DMS79 treated with DMSO at 0.1 percent for 48 hours (cell line): Measurements from ENCODE around the gene PCID2.

Experiments
- DNase-seq: peaks from one replicate; lab custom pipeline; 2025; lab: John Stamatoyannopoulos, UW

Gene PCID2

DNA sequence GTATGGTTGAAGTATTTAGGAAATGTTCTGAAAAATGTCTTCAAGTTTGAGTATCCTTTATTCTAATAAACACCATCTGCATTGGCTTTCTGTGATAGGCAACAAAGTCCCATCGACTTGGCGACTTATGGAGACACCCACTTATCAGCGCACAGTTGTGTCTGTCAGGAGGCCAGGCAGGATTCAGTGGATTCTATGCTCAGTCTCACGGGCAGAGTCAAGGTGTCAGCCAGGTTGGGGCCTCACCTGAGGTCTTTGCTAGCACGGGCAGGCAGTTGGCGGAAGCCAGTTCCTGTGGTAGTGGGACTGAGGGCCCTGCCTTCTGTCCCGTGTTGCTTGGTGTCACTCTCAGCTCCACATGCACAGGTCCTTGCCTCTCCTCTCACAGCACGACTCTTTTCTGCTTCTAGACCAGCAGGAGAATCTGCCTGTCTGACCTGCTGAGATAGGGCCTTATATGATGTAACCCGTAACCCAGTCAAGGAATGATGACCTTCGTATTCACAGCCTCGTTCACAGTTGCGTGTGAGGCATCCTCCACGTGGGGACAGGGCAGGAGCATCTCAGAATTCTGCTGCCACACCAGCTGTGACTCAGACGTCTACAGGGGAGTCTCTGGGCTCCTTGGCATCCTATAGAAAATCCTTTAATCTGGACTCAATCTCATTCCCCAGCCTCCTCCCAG lies 10.9 kb upstream of the PCID2 start:
- DNase-seq, result no peak

DNA sequence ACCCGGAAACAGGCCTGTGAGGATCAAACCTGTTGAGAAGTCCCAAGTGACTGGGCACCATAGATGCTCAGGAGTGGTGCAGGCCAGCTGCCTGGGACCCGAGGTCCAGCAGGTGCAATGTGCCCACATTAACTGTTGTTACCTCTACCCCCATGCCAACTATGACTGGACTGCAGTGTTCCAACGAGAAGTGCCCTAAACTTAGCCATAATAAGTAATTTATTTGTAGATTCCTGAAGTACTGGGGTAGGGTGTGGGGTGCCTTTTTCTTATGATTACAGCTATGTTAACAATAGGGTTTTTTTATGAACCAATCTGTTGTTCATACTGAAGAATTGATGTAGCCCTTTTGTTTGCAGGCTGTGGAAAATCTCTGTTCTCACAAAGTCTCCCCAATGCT lies 10.1 kb upstream of the PCID2 start:
- DNase-seq, result no peak

DNA sequence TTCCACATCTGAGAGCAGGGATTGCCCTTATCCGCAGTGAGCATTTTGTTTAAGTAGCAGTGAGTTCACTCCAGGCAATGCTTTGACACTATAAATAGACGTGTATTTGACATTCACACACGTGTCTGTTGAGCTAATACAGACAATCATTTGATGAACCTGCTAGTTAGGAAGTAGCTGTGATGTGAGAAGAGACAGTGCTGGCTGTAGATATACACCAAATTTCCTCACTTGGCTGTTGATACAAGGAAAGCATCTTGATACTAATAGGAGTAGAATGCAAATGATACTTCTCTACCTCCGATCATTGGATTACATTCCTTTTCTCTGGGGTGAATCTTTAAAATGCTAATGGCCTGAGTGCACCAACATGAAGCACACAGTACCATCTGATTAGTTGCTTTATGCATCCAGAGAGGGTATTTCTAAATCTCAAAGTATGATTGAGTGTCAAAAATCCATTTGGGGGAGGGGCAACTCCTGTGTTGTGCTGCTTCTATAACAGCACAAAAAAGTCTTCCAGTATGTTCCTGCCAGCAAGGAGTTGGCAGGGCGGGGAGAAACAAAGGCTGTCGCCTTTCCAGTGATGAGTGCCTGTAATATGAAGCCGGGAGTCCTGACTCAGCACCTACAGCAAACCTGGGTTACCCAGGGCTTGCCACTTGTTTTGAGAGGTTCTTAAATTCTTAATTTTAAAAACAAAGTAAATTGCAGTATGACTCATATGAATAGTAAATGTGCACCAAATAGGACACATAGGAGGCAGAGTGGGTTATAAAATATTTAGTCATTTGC lies 8.0 kb upstream of the PCID2 start:
- DNase-seq, result peak; percentile 100

DNA sequence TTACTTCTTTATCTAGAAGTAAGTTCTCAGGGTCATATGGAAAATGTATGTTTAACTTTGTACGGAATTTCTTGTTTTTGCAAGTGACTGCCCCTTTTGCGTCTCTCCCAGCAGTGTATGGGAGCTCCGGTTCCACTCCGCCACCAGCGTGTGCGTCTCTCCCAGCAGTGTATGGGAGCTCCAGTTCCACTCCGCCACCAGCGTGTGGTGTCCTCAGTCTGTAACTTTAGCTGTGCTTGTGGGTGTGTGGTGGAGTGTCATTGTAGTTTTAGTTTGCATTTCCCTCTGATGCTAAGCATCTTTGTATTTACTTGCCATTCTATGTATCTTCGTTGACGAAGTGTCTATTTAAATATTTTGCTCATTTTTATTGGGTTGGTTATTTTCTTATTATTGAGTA lies 3.3 kb upstream of the PCID2 start:
- no peak for DNase-seq

DNA sequence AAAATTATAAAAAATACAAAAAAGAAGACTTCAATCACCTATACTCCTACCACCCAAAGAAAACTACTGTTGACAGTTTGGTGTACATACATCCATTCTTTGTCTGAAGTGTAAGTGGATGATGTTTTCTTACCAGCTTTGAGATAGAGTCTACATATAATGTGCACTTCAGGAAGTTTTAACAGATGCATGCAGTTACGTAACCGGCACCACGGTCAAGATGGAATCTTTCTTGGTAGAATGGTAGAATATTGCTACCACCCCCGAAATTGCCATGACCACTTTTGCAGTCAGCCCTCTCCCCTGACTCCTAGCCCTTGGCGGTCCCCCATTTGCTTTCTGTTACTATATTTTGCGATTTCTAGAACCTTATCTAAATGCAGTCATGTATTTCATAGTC lies 2.4 kb upstream of the PCID2 start:
- DNase-seq, result no peak

DNA sequence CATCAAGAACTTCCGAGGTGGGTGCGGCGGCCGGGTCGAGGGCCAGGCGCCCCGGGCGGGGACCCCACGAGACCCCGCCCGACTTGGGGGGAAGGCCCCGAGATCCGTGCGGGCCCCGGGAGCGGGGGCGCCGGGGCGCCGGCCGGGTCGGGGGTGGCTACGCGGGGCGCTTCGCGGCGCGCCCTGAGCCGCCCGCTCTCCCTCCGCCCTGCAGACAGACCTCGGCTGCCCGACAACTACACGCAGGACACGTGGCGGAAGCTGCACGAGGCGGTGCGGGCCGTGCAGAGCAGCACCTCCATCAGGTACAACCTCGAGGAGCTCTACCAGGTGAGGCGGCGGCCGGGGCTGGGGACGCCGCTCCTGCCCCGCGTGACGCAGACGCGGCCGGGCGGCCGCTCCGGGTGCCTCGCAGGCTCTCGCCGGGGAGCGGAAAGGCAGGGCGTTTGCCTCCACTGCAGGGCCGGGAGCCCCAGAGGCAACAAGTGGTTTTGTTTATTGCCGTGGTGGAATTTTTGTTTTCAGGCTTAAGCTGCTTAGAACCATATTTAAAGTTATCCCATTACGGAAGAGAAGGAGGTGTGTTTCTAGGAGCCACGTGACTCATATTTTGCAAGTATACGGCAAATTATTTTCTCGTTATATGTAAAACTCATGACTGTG lies 1.4 kb upstream of the PCID2 start:
- peak; percentile 43 for DNase-seq

DNA sequence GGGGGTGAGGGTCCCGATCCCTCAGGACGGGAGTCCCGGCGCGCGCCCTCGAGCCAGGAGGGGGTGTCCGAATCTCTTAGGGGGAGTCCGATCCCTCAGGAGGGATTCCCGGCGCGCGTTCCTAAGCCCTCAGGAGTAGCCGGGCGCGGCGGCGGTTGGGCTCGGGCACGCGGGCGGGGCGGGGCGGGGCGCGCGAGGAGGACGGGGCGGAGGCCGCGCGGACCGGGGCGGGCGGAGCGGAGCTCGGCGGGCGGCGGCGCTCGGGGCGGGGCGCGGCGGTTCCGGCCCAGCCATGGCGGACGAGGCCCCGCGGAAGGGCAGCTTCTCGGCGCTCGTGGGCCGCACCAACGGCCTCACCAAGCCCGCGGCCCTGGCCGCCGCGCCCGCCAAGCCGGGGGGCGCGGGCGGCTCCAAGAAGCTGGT lies 878 bp upstream of the PCID2 start, which contains the start of gene CUL4A:
CUL4A (plus strand) TSS at position 278 of the 423 bp plus-strand sequence; CDS start at position 293, 15 bp downstream.
- peak; percentile 69 for DNase-seq

DNA sequence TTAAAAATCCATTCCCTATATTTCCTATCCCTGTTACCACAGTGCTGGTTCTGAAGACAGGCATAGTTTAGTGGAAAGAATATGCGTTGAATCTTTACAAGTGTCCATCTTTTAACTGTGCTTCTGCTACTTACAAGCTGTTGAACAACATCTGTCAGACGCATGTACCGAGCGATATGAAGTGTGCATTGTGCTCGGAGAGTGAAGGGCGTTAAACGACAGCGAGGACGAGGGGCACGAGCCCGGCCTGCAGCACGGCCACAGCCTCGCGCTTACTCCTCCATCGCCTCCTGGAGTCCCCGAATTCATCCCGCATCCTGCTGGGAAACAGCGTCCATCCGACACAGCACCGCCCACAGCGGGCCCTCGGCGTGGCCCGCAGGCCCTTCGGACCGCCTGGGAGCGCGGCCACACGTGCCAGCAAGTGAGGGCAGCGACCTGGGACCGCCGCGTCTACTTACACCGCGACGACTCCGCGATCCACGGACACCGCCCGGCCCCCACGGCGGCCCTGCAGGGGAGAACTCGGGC lies 514 bp downstream of the PCID2 start:
- peak; percentile 38 for DNase-seq

DNA sequence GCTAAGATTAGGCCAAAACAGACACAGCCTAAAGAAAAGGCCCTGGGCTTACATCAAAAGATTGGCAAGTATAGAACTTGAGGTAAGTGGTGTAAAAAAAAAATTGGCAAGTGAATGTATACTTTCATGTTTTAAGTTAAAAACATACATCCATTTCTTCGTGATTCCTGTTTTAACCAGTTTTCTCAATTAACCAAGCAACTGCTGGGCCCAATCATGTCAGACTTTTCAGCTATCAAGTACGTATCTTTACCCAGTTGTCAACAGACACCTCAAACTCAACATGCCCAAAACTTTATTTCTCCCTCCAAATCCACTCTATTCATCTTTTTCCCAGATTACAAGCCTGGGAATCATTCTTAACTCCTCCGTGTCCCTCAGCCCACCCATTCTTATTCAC lies 1.0 kb downstream of the PCID2 start:
- DNase-seq, result no peak

DNA sequence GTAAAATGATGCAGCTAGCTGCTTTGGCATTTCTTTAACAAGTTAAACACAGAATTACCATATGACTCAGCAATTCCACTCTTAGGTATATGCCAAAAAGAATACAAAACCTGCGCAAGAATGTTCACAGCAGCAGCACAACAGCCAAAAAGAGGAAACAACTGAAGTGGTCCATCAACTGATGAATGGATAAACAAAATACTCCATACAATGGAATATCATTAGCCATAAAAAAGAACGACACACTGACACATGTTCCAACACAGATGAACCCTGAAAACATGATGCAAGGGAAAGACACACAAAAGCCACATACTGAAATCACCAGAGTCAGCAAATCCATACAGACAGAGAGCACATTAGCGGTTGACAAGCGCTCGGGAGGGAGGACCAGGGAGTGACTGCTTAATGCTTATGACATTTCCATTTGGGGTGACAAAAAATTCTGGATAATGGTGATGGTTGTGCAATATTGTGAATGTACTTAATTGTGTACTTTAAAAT lies 3.0 kb downstream of the PCID2 start:
- no peak for DNase-seq

DNA sequence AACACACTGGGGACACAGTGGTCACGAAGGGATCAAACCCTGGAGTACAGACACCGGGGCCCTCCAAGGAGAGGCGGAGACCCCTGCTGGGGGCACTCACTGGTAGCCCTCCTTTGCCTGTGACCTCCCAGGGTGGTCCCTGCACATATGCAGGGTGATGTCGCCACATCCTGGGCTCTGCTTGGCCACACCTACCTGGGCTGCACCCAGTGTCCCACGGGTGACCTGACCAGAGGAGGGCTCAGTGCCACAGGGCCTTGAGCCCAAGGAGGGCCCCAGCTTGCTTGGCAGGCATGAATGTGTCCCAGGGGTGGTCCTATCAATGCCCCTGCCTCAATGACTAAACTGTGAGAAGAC lies 4.1 kb downstream of the PCID2 start:
- no peak for DNase-seq

DNA sequence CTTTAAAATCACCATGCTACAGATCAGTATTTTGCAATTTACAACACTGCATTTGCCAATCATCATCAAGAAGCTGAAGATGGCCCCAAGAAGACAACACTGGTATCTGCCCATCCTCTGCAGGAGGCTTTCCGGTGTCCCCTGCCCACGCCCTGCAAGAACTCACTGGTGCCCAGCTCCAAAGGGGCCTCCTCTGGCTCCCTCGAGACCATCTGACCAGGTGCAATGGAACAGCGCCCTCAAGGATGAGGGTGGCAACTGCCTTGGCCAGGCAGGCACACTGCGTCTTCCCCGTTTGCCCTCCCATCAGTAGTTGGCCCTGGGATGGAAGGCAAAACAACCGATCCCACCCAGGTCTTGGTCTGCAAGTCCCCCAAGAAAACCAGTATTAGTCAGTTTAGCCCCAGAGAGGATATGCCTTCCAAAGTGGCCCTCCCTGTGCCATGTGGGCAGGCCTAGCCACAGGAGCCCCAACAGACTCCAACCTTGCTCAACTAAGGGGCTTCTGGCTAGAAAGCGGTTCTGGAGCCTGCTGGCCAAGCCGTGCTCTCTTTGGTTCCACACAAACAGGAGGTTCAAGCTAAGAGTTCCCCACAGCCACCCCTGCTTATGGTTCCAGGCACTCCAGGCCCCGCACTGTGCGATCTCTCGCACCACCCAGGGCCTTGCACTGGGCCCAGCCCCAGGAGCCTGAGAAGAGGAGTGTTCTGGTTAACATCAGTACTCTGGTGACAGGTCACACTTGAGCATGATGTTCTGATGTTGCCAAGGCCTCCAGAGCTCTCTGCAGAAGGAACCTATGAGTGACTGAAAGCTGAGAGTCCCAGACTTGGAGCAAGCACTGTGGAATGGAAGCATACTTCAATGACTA lies 4.7 kb downstream of the PCID2 start:
- DNase-seq, result no peak

DNA sequence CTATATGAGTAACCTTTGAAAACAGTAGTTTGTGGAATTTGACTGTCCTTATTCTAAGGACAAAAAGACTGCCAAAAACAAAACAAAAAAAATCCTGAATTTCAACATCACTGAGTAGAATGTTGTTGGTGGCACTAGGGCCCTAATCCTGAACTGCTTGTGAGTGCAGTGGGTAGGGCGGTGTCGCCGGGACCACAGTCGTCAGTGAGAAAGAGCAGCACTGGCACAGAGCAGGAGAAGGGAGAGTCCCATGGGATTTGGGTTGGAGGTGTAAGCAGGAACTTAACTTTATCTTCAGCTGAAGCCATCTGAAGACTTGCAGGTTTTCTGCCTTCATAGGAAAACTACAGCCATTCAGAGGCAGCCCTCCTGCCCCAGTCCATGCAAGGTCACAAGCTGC lies 5.6 kb downstream of the PCID2 start:
- no peak for DNase-seq

DNA sequence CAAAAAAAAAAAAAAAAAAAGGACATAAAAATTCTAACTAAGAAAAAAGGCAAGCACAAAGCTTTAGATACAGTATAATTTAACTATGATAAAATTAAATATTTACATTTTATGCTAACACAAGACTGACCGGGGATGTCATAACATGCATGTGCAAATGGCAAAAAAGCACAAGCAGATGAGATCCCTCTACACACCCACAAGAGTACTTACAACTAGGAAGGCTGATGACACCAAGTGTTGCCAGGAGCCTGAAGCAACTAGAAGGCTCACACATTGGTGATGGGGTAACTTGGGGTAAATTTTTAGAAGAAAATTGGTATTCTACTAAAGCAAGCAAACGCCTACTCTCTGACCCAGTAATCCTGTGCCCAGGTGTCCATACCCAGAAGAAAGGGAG lies 6.7 kb downstream of the PCID2 start:
- DNase-seq, result no peak

DNA sequence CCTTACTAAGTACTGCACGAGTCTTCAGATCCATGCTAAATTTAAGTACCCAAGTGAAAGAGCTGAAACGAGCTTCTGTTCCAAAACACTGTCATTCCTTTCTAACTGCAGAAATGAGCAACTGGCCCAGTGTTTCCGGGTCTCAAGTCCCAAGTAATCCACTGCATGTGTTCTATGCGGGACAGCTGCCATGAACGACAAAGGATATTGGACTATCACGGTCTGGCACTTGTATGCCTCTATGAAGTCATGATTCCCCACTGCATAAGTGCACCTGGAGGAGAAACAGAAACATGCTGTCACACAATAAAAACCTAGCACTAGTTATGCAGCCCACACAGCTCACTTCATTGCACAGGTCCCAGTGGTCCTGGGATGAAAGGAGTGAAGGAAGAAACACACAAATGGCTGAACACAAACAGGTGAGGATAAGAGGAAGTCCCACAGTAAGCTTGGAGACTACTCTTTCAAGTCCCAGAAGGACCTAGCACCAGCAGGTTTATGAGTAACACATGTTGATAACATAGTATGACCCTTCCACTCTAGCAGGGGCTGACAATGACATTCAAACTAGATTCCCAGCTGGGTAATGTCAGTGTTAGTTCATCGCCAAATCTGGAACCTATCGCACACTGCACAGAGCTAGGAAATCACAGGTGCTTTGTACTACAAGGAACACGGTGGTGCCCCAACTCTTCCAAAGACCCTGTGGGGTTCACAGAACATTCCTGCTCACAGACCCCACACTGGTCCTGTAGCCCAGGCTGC lies 11.3 kb downstream of the PCID2 start:
- no peak for DNase-seq

DNA sequence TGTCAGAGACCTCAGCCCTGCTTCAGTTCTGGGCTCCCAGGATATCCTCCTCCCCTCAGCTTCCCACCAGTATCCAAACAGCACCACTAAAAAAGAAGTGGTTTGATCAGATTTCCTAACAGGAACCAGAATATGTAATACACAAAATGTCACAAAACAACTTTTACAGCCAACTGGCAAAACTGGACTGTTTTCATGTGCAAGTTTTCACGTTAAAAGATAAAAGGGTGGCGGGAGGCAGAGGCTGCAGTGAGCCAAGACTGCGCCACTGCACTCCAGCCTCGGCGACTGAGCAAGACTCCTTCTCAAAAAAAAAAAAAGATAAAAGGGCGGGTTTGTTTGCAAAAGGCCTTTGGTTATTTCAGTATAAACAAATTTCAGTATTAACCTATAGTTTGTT lies 13.1 kb downstream of the PCID2 start:
- DNase-seq, result no peak

DNA sequence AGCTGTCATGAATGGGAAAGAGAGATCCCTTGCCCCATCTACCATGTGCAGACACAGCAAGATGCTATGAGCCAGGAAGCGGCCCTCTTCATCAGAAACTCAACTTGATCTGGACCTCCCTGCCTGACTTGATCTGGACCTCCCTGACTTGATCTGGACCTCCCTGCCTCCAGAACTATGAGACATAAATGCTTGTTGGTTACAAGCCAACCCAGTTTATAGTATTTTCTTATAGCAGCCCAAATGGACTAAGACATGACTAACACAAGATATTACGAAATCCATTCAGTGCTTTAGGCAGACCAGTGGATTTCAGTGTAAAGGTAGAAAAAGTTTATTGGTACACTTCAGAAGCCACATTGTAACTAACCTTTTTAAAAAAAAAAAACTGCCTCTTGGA lies 15.6 kb downstream of the PCID2 start:
- DNase-seq, result no peak

DNA sequence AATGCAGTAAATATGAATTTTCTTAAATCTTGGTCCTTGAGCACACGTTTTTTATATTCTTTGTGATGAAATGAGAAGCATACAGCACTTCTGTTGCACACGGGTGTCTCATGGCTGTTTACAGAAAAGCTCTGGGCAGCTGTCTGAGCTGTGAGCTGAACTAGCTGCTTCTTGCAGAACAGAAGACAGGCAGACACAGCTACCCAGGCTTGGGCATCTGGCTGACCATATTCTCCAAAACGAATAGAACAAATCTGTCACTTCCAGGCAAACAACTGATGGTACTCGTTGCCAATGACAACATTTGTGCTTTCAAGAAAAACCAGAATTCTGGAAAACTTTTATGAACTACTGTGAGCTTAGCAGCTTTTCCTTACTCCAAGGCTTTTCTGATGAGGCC lies 16.2 kb downstream of the PCID2 start:
- DNase-seq, result no peak

DNA sequence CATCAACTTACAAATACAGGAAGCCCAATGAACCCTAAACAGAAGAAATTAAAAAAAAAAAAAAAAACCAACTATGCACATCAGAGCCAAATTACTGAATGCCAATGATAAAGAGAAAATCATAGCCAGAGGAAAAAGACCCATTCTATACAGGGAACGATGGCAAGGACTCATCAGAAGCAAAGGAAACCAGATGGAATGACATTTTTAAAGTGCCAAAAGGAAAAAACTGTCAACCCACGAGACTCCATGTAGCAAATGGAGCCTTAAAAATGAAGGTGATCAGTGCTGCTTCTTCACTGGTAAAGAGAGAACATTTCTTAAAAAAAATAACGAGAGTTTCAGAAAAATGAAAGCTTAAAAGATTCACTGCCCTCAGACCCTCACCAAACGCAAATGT lies 18.3 kb downstream of the PCID2 start:
- DNase-seq, result no peak

DNA sequence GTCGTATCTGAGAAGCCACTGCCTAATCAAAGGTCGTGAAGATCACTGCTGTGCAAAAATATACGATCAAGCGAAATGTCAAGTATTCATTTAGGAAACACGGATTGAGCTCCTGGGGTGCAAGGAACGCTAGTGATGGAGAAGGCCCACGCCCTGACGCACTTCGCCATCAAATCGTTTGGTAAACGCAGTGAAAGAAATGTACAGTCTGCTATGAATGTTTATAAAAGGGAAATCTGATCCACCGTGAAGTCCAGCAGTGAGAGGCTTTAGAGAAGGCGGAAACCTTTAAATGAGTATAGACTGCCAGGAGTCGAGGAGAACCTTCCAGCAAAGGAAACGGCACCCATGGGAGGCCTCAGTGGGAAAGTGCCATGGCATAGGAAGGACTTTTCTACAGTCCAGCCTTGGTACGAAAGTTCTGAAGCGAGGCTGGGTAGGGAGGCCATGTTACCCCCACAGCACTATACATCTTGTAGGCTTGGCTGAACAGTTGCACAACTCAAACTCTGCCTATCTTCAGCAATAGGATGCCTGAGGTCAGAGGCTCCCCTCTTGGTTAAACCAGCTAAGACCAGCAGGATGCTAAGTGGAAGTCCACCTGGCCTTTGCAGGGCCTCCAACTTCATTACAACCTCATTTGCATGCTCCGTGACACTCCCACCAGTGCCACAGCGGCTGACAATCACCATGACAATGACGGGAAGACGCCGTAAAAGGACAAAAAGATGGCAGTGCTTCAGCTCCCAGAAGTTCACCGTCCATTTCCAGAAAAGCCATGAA lies 20.4 kb downstream of the PCID2 start:
- DNase-seq, result no peak
